Activated CD8-positive, alpha-beta T cell treated with anti-CD3 and anti-CD28 coated beads for 36 hours (primary cell): ENCODE data around the gene PAX4. TPM values are rescaled to one million over a fixed set of nuclear protein-coding genes. Genes with fewer than 3 reads are reported as not detected.

Source experiments
- ATAC-seq: fragments of 200-7000 bp; cut with Tn5 transposase; one replicate; pipeline ENCODE4 v1.10.0; 2021; ENCODE audit warnings: mild to moderate bottlenecking, moderate library complexity
- CTCF ChIA-PET: fragments of 350-600 bp; sonication (Branson Sonifier 250); formaldehyde crosslinking; loops from one replicate; lab custom pipeline; 2021; ENCODE audit warnings: antibody characterized with exemption; lab: Charles Lee
- POLR2A ChIA-PET: fragments of 350-600 bp; sonication (Branson Sonifier 250); formaldehyde crosslinking; loops from one replicate; lab custom pipeline; 2021; ENCODE audit warnings: antibody characterized with exemption; lab: Charles Lee
- DNase-seq: peaks from one replicate; pipeline ENCODE4 v3.0.0-alpha.2; 2020
- H3K27ac Mint-ChIP-seq: one replicate; pipeline ENCODE4 v1.8.0; 2021; ENCODE audit warnings: mild to moderate bottlenecking, mixed read lengths
- H3K27me3 Mint-ChIP-seq: one replicate; pipeline ENCODE4 v1.8.0; 2021; ENCODE audit warnings: mixed read lengths
- H3K36me3 Mint-ChIP-seq: one replicate; pipeline ENCODE4 v1.8.0; 2021; ENCODE audit warnings: low read depth, mixed read lengths
- H3K4me1 Mint-ChIP-seq: one replicate; pipeline ENCODE4 v1.8.0; 2021; ENCODE audit warnings: low read depth, mixed read lengths
- H3K4me3 Mint-ChIP-seq: one replicate; pipeline ENCODE4 v1.8.0; 2021; ENCODE audit warnings: mild to moderate bottlenecking, moderate library complexity, mixed read lengths
- H3K9me3 Mint-ChIP-seq: one replicate; pipeline ENCODE4 v1.8.0; 2021; ENCODE audit warnings: mixed read lengths
- intact Hi-C: fragments of 100-400 bp; cut with micrococcal nuclease; formaldehyde crosslinking; loops from one replicate; pipeline ENCODE4 v1.10.0; 2022
- total RNA-seq, 2 experiments: library from RNA; stranded (reverse); gene quantifications; one replicate each; pipeline ENCODE4 v1.2.3, GENCODE V29; 2021
- TF ChIP-seq, protein P1 (sequence below): fragments of 200-600 bp; IDR thresholded peaks from one replicate; pipeline ENCODE4 v1.8.0; 2022; ENCODE audit warnings: antibody characterized with exemption, mild to moderate bottlenecking

PAX4 gene
- total RNA-seq, 2 experiments from 2014 or later: not detected

DNA sequence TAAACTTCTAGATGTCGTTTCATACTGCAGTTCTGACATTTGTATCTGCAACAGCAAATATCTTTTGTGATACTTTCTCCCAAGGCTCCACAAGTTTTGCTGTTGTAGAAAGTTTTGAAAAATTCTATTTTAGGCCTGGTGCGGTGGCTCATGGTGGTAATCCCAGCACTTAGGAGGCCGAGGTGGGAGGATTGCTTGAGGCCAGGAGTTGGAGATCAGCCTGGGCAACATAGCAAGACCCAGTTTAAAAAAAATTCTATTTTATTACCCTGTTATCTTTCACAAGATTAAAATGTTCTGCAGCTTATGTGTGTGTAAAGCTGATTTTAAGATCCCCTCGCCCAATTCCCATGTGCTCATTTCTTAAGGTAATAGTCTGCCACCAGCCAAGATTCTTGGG, 35.5 kb upstream of the PAX4 start:
- Mint-ChIP-seq H3K9me3 (no peaks in the 10 kb centered on the region), H3K27me3 (no peaks in the 10 kb centered on the region), H3K4me1 (peaks cover 35% of the 10 kb centered on the region), H3K4me3 (no peak overlapping the region), H3K36me3 (peaks cover 41% of the 10 kb centered on the region), H3K27ac (peak overlapping the region; percentile 84)
- DNase-seq (no peak), ATAC-seq (no peak)
- ChIA-PET CTCF (no interaction called here), POLR2A (interaction anchor here (0.7 to 1.4 kb wide), 2 partner anchors 13 to 435 kb away, joined by 4 read pairs; no protein-coding TSS in a partner anchor)
- intact Hi-C loops: no loop called here
- TF ChIP-seq, protein P1, sequence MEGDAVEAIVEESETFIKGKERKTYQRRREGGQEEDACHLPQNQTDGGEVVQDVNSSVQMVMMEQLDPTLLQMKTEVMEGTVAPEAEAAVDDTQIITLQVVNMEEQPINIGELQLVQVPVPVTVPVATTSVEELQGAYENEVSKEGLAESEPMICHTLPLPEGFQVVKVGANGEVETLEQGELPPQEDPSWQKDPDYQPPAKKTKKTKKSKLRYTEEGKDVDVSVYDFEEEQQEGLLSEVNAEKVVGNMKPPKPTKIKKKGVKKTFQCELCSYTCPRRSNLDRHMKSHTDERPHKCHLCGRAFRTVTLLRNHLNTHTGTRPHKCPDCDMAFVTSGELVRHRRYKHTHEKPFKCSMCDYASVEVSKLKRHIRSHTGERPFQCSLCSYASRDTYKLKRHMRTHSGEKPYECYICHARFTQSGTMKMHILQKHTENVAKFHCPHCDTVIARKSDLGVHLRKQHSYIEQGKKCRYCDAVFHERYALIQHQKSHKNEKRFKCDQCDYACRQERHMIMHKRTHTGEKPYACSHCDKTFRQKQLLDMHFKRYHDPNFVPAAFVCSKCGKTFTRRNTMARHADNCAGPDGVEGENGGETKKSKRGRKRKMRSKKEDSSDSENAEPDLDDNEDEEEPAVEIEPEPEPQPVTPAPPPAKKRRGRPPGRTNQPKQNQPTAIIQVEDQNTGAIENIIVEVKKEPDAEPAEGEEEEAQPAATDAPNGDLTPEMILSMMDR: no peak

GRCh38 chr7:127652333-127653248, 34.6 kb upstream of the PAX4 start:
- Mint-ChIP-seq H3K9me3 (no peaks in the 10 kb centered on the region), H3K27ac (peak overlapping the region; percentile 89), H3K36me3 (peaks cover 37% of the 10 kb centered on the region), H3K27me3 (no peaks in the 10 kb centered on the region), H3K4me1 (peaks cover 32% of the 10 kb centered on the region), H3K4me3 (no peak overlapping the region)
- CTCF ChIA-PET: no interaction called here
- TF ChIP-seq, protein P1: no peak
- POLR2A ChIA-PET: interaction anchor here (0.6 to 2.1 kb wide), 5 partner anchors 9 to 434 kb away, joined by 3 to 11 read pairs (median 4); partner anchors contain the start of gene GCC1
- no peak for DNase-seq
- peak; percentile 19 for ATAC-seq
- intact Hi-C loops: no loop called here

DNA sequence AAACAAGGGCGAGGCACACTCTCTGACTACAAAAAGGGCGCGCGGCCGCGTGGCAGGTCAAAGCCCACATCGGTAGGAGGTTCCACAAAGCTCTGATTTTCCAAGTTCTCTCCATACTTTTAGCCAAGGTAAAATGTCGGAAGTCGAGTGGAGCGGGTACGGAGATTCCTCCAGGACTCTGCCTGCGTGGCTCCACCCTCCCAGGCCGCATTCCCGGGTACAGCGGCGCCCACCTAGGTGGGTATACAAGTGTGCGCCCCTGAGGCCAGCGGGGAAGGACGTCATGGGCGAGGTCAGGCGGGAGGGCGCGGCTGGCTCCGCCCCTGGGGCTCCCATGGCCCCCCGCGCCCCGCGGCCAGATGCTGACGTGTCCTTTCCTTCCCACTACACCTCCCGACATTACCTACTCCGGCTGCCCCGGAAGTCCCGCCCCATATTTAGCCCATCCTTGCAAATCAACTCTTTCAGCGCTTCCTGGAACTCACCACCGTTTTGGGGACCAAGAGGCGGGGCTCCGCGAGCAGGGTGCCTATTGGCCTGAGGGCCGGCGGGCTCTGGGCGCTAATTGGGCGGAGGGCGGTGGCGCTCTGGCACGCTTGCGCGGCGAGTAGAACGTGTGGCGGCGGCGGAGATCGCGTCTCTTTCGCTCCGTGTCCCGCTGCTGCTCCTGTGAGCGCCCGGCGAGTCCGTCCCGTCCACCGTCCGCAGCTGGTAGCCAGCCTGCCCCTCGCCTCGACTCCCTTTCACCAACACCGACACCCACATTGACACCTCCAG, 33.8 kb upstream of the PAX4 start, which contains the start of gene SND1:
SND1 (plus strand) TSS at position 639 of the 777 bp plus-strand sequence. CDS start 180 bp downstream, outside the sequence.
- ATAC-seq (peak; percentile 95), DNase-seq (peak; percentile 99)
- intact Hi-C loops: no loop called here
- Mint-ChIP-seq H3K27ac (peak within 1 kb of the TSS; percentile 89), H3K27me3 (no peaks in the 10 kb centered on the region), H3K9me3 (no peaks in the 10 kb centered on the region), H3K4me3 (no peak within 1 kb of the TSS), H3K4me1 (peaks cover 28% of the 10 kb centered on the region), H3K36me3 (peaks cover 33% of the 10 kb centered on the region)
- ChIA-PET POLR2A (interaction anchor here (0.6 to 2.1 kb wide), 5 partner anchors 10 to 139 kb away, joined by 3 to 11 read pairs (median 4); partner anchors contain the start of genes ARF5 and GCC1), CTCF (interaction anchor here (0.8 kb wide), 1 partner anchor 12 kb away, joined by 3 read pairs; no protein-coding TSS in a partner anchor)
- TF ChIP-seq, protein P1: no peak

GRCh38 chr7:127650847-127651555, 33.1 kb upstream of the PAX4 start:
- Mint-ChIP-seq H3K27ac (peak overlapping the region; percentile 89), H3K9me3 (no peaks in the 10 kb centered on the region), H3K4me3 (no peak overlapping the region), H3K27me3 (no peaks in the 10 kb centered on the region), H3K36me3 (peaks cover 29% of the 10 kb centered on the region), H3K4me1 (peaks cover 27% of the 10 kb centered on the region)
- intact Hi-C loops: no loop called here
- ChIA-PET POLR2A (interaction anchor here (0.8 to 2.1 kb wide), 4 partner anchors 16 to 140 kb away, joined by 3 to 11 read pairs (median 4); partner anchors contain the start of genes ARF5 and GCC1), CTCF (interaction anchor here (0.8 kb wide), 1 partner anchor 11 kb away, joined by 3 read pairs; no protein-coding TSS in a partner anchor)
- ATAC-seq (no peak), DNase-seq (no peak)
- TF ChIP-seq, protein P1: no peak
